Astrocyte of the spinal cord (primary cell): ENCODE results near the gene TREX2.

Source experiments
- DNase-seq: peaks from one replicate; pipeline ENCODE4 v3.0.0; 2011; ENCODE audit warnings: low read depth, low spot score
- H3K4me3 ChIP-seq: 2 replicates; pipeline ENCODE4 v1.5.1; 2011; ENCODE audit warnings: low read depth, mild to moderate bottlenecking, low read length, moderate library complexity
- in situ Hi-C: cut with HindIII; loops from 2 replicates; pipeline ENCODE4 v1.10.0; 2017; ENCODE audit warnings: low sequenced_read_pairs
- TF ChIP-seq, protein P1 (sequence below): IDR thresholded peaks from 2 replicates; pipeline ENCODE4 v1.5.1; 2012; ENCODE audit warnings: low read depth, mild to moderate bottlenecking, low read length, inconsistent platforms

The TREX2 gene

DNA sequence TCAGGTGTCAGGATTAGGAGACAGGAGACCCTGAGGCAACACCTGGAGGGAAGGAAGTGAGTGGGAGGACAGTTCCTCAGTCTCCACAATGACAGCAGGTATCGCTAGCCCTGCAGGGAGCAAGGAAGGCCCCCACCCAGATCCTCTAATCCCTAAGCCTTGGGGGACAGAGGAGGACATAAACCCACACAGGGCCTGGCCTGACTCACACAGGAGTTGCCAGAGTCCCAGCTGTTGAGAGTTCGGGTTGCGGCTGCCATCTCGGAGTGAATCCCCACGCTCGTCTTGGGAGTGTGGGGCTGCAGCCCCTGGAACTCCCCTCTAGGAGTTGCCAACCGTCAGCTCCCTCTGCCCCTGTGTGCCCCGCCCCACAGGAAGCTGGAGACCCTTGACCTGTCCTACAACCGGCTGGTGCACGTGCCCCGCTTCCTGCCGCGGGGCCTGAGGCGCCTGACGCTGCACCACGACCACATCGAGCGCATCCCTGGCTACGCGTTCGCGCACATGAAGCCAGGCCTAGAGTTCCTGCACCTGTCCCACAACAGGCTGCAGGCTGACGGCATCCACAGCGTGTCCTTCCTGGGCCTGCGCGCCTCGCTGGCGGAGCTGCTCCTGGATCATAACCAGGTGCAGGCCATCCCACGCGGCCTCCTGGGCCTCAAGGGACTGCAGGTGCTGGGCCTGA lies 39.7 kb upstream of the TREX2 start:
- TF ChIP-seq, protein P1, sequence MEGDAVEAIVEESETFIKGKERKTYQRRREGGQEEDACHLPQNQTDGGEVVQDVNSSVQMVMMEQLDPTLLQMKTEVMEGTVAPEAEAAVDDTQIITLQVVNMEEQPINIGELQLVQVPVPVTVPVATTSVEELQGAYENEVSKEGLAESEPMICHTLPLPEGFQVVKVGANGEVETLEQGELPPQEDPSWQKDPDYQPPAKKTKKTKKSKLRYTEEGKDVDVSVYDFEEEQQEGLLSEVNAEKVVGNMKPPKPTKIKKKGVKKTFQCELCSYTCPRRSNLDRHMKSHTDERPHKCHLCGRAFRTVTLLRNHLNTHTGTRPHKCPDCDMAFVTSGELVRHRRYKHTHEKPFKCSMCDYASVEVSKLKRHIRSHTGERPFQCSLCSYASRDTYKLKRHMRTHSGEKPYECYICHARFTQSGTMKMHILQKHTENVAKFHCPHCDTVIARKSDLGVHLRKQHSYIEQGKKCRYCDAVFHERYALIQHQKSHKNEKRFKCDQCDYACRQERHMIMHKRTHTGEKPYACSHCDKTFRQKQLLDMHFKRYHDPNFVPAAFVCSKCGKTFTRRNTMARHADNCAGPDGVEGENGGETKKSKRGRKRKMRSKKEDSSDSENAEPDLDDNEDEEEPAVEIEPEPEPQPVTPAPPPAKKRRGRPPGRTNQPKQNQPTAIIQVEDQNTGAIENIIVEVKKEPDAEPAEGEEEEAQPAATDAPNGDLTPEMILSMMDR: no peak
- no peak overlapping the region for H3K4me3 ChIP-seq
- no peak for DNase-seq
- in situ Hi-C loops: no loop called here

DNA sequence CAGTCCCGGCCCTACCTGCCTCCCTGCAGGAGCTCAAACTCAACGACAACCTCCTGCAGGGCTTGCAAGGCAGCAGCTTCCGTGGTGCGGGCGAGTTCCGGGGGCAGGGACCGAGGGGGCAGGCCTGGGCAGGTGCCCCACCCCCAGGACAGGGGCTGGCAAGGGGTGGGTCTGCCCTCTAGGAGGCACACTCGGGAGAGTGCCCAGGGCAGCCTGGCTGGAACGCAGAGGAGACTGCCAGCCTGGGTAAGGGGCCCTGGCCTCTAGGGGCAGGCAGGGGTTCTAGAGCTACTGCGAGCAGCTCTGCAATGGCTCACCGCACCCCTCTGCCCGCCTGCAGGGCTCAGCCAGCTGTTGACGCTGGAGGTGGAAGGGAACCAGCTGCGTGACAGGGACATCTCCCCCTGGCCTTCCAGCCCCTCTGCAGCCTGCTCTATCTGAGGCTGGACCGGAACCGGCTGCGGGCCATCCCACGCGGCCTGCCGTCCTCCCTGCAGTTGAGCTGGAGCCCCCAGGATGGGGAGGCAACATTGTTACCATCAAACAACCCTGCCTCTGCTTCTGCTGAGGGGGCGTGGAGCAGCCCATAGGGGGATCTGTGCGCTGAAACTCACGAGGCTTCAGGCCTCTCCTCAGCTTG lies 36.6 kb upstream of the TREX2 start:
- in situ Hi-C loops: no loop called here
- DNase-seq: no peak
- TF ChIP-seq, protein P1: no peak
- H3K4me3 ChIP-seq: no peak overlapping the region

- TF ChIP-seq, protein P1: no peak
- H3K4me3 ChIP-seq: no peak overlapping the region
- in situ Hi-C loops: no loop called here
- no peak for DNase-seq
Observed at GRCh38 chrX:153481043-153481442, 35.2 kb upstream of the TREX2 start.

DNA sequence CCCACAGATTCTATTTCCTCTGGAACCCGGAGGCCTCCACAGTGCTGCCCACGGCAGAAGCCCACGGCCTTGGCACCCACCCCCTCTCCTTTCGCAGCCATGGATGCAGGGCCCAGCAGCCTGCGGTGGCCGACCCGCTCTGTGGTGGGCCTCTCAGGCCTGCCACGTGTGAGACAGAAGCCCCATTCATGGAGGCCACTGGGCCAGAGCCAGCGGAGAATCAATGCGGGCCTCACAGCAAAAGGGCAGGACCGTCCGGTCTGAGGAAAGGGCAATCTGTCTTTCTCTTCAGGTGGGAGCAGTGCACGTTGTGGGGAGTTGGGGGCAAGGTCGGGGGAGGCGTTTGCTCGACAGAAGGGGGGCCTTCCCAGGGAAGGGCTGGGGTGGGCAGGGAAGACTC lies 32.9 kb upstream of the TREX2 start:
- DNase-seq: no peak
- in situ Hi-C loops: no loop called here
- TF ChIP-seq, protein P1: no peak
- no peak overlapping the region for H3K4me3 ChIP-seq

DNA sequence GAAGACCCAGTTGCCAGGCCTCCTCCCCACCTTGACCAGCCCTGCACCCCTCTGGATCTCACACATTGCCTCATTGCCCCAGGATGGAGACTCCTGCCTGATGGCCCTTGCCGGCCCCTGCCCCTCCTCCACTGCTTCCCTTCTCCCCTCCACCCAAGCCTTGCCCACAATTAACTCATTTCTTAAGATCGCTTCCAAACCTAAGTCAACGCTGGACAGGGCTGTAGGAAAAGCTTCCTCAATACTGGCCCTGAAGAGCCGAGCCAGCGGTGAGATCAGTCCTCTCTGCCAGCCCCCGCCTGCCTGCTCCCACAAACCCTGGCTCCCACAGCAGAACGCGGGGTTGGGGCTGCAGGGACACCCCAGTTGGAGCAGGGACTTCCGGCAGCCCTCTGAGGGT lies 32.0 kb upstream of the TREX2 start:
- no peak overlapping the region for H3K4me3 ChIP-seq
- DNase-seq: no peak
- in situ Hi-C loops: no loop called here
- TF ChIP-seq, protein P1: no peak

DNA sequence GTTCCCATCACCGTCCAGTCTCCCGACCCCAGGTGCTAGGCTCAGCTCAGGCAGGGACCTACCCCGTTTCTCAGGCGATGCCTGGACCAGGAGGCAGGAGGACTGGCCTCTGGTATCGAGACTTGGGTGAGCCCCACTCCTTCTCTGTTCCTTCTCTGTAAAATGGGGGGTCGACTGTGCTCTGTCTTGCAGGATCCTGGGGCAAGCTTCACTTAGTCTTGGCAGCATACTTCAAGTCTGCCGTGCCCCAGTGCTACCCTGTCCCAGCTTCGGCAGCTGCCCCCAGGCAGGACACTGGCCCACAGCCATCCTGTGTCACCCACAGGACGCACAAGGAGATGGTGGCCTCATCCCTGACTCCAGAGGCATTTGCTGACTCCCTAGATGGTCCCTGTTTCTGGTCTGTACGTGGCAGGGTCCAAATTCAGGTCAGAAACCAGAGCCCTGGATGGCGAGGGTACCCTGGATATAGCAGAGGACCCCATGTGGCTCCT lies 31.6 kb upstream of the TREX2 start:
- in situ Hi-C loops: no loop called here
- no peak for DNase-seq
- no peak overlapping the region for H3K4me3 ChIP-seq
- TF ChIP-seq, protein P1: no peak
